NCI-H524 (cell line): ENCODE measurements around the gene PLPPR1.

Source experiments
- DNase-seq, 2 experiments: peaks; one replicate each; lab custom pipeline; 2025; lab: John Stamatoyannopoulos, UW

Gene PLPPR1

GRCh38 chr9:101121836-101122399, 93.4 kb downstream of the PLPPR1 start:
- DNase-seq = no peak

GRCh38 chr9:101126556-101126955, 98.0 kb downstream of the PLPPR1 start:
- DNase-seq = no peak

- peak; percentile 49 to 85 for DNase-seq
These were observed 98.8 kb downstream of the PLPPR1 start for GRCh38 chr9:101127369-101127768.

GRCh38 chr9:101128623-101129022, 100.1 kb downstream of the PLPPR1 start:
- no peak for DNase-seq

- DNase-seq = peak; percentile 77 to 94
These were observed 101.5 kb downstream of the PLPPR1 start for GRCh38 chr9:101130054-101130453.

- peak in 1 of 2 experiments; percentile 10 for DNase-seq
These were observed 102.8 kb downstream of the PLPPR1 start for GRCh38 chr9:101131326-101131725.

GRCh38 chr9:101132801-101133200, 104.3 kb downstream of the PLPPR1 start:
- peak in 1 of 2 experiments; percentile 12 for DNase-seq

GRCh38 chr9:101138509-101138908, 110.0 kb downstream of the PLPPR1 start:
- DNase-seq = peak; percentile 92 to 97

GRCh38 chr9:101139082-101139481, 110.6 kb downstream of the PLPPR1 start:
- DNase-seq = peak; percentile 99

- peak in 1 of 2 experiments; percentile 65 for DNase-seq
These were observed 112.2 kb downstream of the PLPPR1 start for GRCh38 chr9:101140764-101141163.

- DNase-seq = no peak
These were observed 118.0 kb downstream of the PLPPR1 start for GRCh38 chr9:101146508-101146907.

GRCh38 chr9:101148344-101148743, 119.8 kb downstream of the PLPPR1 start:
- no peak for DNase-seq

GRCh38 chr9:101158361-101158760, 129.8 kb downstream of the PLPPR1 start:
- no peak for DNase-seq

GRCh38 chr9:101162231-101162630, 133.7 kb downstream of the PLPPR1 start:
- no peak for DNase-seq

- no peak for DNase-seq
These were observed 136.6 kb downstream of the PLPPR1 start for GRCh38 chr9:101165131-101165530.

- DNase-seq = no peak
These were observed 139.1 kb downstream of the PLPPR1 start for GRCh38 chr9:101167490-101168134.

- no peak for DNase-seq
These were observed 144.1 kb downstream of the PLPPR1 start for GRCh38 chr9:101172616-101173015.

GRCh38 chr9:101173907-101174306, 145.4 kb downstream of the PLPPR1 start:
- DNase-seq = no peak

GRCh38 chr9:101176384-101176783, 147.9 kb downstream of the PLPPR1 start:
- DNase-seq = no peak

GRCh38 chr9:101184813-101185278, 156.3 kb downstream of the PLPPR1 start:
- no peak for DNase-seq

GRCh38 chr9:101191723-101192122, 163.2 kb downstream of the PLPPR1 start:
- DNase-seq = no peak

GRCh38 chr9:101197026-101197425, 168.5 kb downstream of the PLPPR1 start:
- DNase-seq = no peak

- DNase-seq = no peak
These were observed 172.3 kb downstream of the PLPPR1 start for GRCh38 chr9:101200852-101201251.

- no peak for DNase-seq
These were observed 173.1 kb downstream of the PLPPR1 start for GRCh38 chr9:101201630-101202029.
